Gastroesophageal sphincter (tissue), 3 donors: ENCODE measurements around the gene PCDHA8.

ENCODE experiments used
- POLR2AphosphoS5 ChIP-seq: sonication (generic); formaldehyde crosslinking; IDR thresholded peaks from one replicate; pipeline ENCODE4 v1.6.1; 2017; ENCODE audit warnings: antibody characterized with exemption
- TF ChIP-seq, protein P1 (sequence below), 4 experiments: fragments of 200-600 bp in 2 of 4; fragments of 450-650 bp in 2 of 4; sonication (generic) in 1 of 4; IDR thresholded peaks; one replicate each; pipeline ENCODE4 v1.5.1; 2017 to 2019; ENCODE audit warnings: antibody characterized with exemption in 4 of 4, mild to moderate bottlenecking in 2 of 4, moderate library complexity in 2 of 4

DNA sequence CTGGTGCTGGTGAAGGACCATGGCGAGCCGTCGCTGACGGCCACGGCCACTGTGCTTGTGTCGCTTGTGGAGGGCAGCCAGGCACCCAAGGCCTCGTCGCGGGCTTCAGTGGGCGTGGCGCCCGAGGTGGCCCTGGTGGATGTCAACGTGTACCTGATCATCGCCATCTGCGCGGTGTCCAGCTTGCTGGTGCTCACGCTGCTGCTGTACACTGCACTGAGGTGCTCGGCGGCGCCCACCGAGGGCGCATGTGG, 16.9 kb downstream of the PCDHA8 start:
- TF ChIP-seq, protein P1, sequence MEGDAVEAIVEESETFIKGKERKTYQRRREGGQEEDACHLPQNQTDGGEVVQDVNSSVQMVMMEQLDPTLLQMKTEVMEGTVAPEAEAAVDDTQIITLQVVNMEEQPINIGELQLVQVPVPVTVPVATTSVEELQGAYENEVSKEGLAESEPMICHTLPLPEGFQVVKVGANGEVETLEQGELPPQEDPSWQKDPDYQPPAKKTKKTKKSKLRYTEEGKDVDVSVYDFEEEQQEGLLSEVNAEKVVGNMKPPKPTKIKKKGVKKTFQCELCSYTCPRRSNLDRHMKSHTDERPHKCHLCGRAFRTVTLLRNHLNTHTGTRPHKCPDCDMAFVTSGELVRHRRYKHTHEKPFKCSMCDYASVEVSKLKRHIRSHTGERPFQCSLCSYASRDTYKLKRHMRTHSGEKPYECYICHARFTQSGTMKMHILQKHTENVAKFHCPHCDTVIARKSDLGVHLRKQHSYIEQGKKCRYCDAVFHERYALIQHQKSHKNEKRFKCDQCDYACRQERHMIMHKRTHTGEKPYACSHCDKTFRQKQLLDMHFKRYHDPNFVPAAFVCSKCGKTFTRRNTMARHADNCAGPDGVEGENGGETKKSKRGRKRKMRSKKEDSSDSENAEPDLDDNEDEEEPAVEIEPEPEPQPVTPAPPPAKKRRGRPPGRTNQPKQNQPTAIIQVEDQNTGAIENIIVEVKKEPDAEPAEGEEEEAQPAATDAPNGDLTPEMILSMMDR (IDR thresholded peaks at IDR 0.05): no peak
- TF ChIP-seq POLR2AphosphoS5: no peak
